Mammary epithelial cell (primary cell): ENCODE measurements around the gene HOXB8.

Source experiments
- EZH2 ChIP-seq: IDR thresholded peaks from 2 replicates; pipeline ENCODE4 v1.6.1; 2012; ENCODE audit warnings: low read length, inconsistent platforms, borderline replicate concordance
- TF ChIP-seq, protein P1 (sequence below), 2 donors: IDR thresholded peaks in 1 of 2; conservative IDR thresholded peaks in 1 of 2; 2 replicates each; pipeline ENCODE4 v1.5.1; 2011 to 2012; ENCODE audit warnings: inconsistent platforms in 2 of 2, low read length in 2 of 2, mild to moderate bottlenecking in 2 of 2, control low read depth in 1 of 2, low read depth in 1 of 2; ENCODE audit not compliant: insufficient read depth in 1 of 2; ENCODE audit errors: extremely low read depth in 1 of 2

- TF ChIP-seq, protein P1, sequence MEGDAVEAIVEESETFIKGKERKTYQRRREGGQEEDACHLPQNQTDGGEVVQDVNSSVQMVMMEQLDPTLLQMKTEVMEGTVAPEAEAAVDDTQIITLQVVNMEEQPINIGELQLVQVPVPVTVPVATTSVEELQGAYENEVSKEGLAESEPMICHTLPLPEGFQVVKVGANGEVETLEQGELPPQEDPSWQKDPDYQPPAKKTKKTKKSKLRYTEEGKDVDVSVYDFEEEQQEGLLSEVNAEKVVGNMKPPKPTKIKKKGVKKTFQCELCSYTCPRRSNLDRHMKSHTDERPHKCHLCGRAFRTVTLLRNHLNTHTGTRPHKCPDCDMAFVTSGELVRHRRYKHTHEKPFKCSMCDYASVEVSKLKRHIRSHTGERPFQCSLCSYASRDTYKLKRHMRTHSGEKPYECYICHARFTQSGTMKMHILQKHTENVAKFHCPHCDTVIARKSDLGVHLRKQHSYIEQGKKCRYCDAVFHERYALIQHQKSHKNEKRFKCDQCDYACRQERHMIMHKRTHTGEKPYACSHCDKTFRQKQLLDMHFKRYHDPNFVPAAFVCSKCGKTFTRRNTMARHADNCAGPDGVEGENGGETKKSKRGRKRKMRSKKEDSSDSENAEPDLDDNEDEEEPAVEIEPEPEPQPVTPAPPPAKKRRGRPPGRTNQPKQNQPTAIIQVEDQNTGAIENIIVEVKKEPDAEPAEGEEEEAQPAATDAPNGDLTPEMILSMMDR (conservative IDR thresholded peaks at IDR 0.05 in 1 of 2, IDR thresholded peaks at IDR 0.05 in 1 of 2; ENCODE audit: extremely low read depth in 1 of 2, insufficient read depth in 1 of 2, low read depth in 1 of 2, low read length in 2 of 2), result no peak
- no peak for TF ChIP-seq EZH2
Measured at GRCh38 chr17:48599354-48599753, 15.7 kb downstream of the HOXB8 start.
